C4-2B (cell line): ENCODE data around the gene BMPR1B.

Experiments
- ZFX ChIP-seq: fragments of 450-650 bp; IDR thresholded peaks from 2 replicates; pipeline ENCODE4 v1.6.1; 2017
- TF ChIP-seq, protein P1 (sequence below): fragments of 450-650 bp; conservative IDR thresholded peaks from 2 replicates; pipeline ENCODE4 v1.5.1; 2017; ENCODE audit warnings: mild to moderate bottlenecking

DNA sequence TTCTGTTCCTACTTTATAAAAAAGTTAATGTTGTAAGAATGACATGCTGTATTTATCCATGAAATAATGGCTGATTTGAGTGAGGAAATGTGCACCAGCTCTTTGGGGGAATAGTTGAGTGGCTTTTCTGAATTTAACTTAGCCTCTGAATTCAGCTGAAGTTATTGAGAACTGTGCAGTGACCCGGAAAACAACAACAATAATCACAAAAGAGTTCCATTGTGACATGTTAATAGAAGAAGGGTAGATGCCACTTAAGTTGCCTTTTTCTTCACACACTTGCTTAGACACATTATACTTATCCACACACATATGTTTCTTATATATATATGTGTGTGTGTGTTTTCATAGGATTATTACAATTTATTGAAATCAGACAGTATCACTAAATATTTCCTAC is 301.2 kb downstream of the BMPR1B start:
- TF ChIP-seq, protein P1, sequence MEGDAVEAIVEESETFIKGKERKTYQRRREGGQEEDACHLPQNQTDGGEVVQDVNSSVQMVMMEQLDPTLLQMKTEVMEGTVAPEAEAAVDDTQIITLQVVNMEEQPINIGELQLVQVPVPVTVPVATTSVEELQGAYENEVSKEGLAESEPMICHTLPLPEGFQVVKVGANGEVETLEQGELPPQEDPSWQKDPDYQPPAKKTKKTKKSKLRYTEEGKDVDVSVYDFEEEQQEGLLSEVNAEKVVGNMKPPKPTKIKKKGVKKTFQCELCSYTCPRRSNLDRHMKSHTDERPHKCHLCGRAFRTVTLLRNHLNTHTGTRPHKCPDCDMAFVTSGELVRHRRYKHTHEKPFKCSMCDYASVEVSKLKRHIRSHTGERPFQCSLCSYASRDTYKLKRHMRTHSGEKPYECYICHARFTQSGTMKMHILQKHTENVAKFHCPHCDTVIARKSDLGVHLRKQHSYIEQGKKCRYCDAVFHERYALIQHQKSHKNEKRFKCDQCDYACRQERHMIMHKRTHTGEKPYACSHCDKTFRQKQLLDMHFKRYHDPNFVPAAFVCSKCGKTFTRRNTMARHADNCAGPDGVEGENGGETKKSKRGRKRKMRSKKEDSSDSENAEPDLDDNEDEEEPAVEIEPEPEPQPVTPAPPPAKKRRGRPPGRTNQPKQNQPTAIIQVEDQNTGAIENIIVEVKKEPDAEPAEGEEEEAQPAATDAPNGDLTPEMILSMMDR, result no peak
- no peak for TF ChIP-seq ZFX
